SKM-1 (cell line): Measurements from ENCODE around the gene BIRC6.
"Not testable (repeated sequence)": the region's sequence is repeated elsewhere in the genome, so short reads cannot be mapped to it uniquely, and the experiment has no call there.

ENCODE experiments used
- DNase-seq: peaks from one replicate; lab custom pipeline; 2025; ENCODE audit not compliant: unreplicated experiment; lab: John Stamatoyannopoulos, UW

BIRC6 gene

GRCh38 chr2:32594573-32594972 lies 237.8 kb downstream of the BIRC6 start:
- no peak for DNase-seq

GRCh38 chr2:32611366-32611765 lies 254.5 kb downstream of the BIRC6 start:
- no peak for DNase-seq

- no peak for DNase-seq
Measured at GRCh38 chr2:32611771-32612170, 254.9 kb downstream of the BIRC6 start.

GRCh38 chr2:32614084-32614483 lies 257.3 kb downstream of the BIRC6 start:
- no peak for DNase-seq

GRCh38 chr2:32617599-32618189 lies 260.9 kb downstream of the BIRC6 start:
- DNase-seq: no peak

GRCh38 chr2:32622570-32623310 lies 265.9 kb downstream of the BIRC6 start:
- no peak for DNase-seq

GRCh38 chr2:32623311-32623706 lies 266.5 kb downstream of the BIRC6 start:
- no peak for DNase-seq

- DNase-seq: no peak
Measured at GRCh38 chr2:32624812-32625211, 268.0 kb downstream of the BIRC6 start.

GRCh38 chr2:32626639-32627221 lies 269.9 kb downstream of the BIRC6 start:
- no peak for DNase-seq

- no peak for DNase-seq
Measured at GRCh38 chr2:32627441-32627813, 270.6 kb downstream of the BIRC6 start.

GRCh38 chr2:32627814-32628579 lies 271.2 kb downstream of the BIRC6 start, which contains the start of gene TTC27:
Gene TTC27 (plus strand): TSS chr2:32628050. CDS start chr2:32628293, 243 bp downstream.
- DNase-seq: peak; percentile 94

GRCh38 chr2:32632089-32632488 lies 275.3 kb downstream of the BIRC6 start:
- DNase-seq: no peak

- DNase-seq: no peak
Measured at GRCh38 chr2:32633040-32633439, 276.2 kb downstream of the BIRC6 start.

GRCh38 chr2:32638548-32638947 lies 281.7 kb downstream of the BIRC6 start:
- not testable (repeated sequence) for DNase-seq

- no peak for DNase-seq
Measured at GRCh38 chr2:32641180-32641579, 284.4 kb downstream of the BIRC6 start.

GRCh38 chr2:32647180-32647651 lies 290.4 kb downstream of the BIRC6 start:
- DNase-seq: no peak

GRCh38 chr2:32652555-32653209 lies 295.9 kb downstream of the BIRC6 start:
- no peak for DNase-seq

- DNase-seq: no peak
Measured at GRCh38 chr2:32656069-32656468, 299.2 kb downstream of the BIRC6 start.

- no peak for DNase-seq
Measured at GRCh38 chr2:32663864-32664263, 307.0 kb downstream of the BIRC6 start.

GRCh38 chr2:32666704-32667103 lies 309.9 kb downstream of the BIRC6 start:
- DNase-seq: no peak

- DNase-seq: no peak
Measured at GRCh38 chr2:32668254-32668653, 311.4 kb downstream of the BIRC6 start.
